Natural killer cell treated with Interleukin-12 subunit alpha and Interleukin-12 subunit beta and Interleukin-15 and Interleukin-18, amount 100 ng/mL, for 72 hours (primary cell): ENCODE data around the gene ERVH48-1. TPM values are rescaled to one million over a fixed set of nuclear protein-coding genes. Genes with fewer than 3 reads are reported as not detected.

Experiments used
- total RNA-seq, 2 donors: library from RNA; stranded (reverse); gene quantifications; one replicate each; pipeline ENCODE4 v1.2.3, GENCODE V29; 2022

Gene ERVH48-1
- total RNA-seq, 2 donors from 2014 or later = not detected

Other genes starting within 250 kb of the ERVH48-1 start
- 100 to 1,000 TPM in 1 of 2 donors, 10 to 100 TPM in 1; 28.5 to 112 TPM for gene WDR4, start 46.1 kb downstream of the ERVH48-1 start, total RNA-seq
- gene NDUFV3, start 32.3 kb downstream of the ERVH48-1 start, total RNA-seq = 10 to 100 TPM; 32.9 to 54.0 TPM
- gene PKNOX1, start 48.9 kb upstream of the ERVH48-1 start, total RNA-seq = 10 to 100 TPM; 26.0 to 33.8 TPM
- gene CBS, start 150.2 kb upstream of the ERVH48-1 start, total RNA-seq = 1 to 10 TPM; 4.7 to 6.8 TPM
- gene U2AF1, start 181.9 kb upstream of the ERVH48-1 start, total RNA-seq = 10 to 100 TPM; 69.5 to 95.2 TPM
- gene CRYAA, start 243.4 kb upstream of the ERVH48-1 start, total RNA-seq = not detected